SK-N-SH (cell line): ENCODE results near the gene RHBDL1. TPM values are rescaled to one million over a fixed set of nuclear protein-coding genes. Genes with fewer than 3 reads are reported as not detected.
A peak's percentile ranks its signal among the peaks of the same experiment; 100 is the strongest.

ENCODE experiments used
- CTCF ChIA-PET: fragments of 300-600, 350-600 bp; formaldehyde crosslinking; extraction: SDS; loops from one replicate; lab custom pipeline; 2021; lab: Yijun Ruan, JAX
- POLR2A ChIA-PET: fragments of 350-600 bp; sonication (Branson Sonifier 250); formaldehyde crosslinking; extraction: SDS; loops from one replicate; lab custom pipeline; 2020; ENCODE audit warnings: antibody characterized with exemption, inconsistent platforms; lab: Yijun Ruan, JAX
- DNase-seq: peaks from one replicate; pipeline ENCODE4 v3.0.0; 2012
- H2AFZ ChIP-seq: fragments of 200-600 bp; sonication (generic); 2 replicates; pipeline ENCODE4 v1.8.1; 2016; ENCODE audit warnings: antibody characterized with exemption, mild to moderate bottlenecking, low read depth
- H3F3A ChIP-seq: fragments of 200-600 bp; sonication (generic); replicated peaks from 2 replicates; pipeline ENCODE3; 2016; ENCODE audit warnings: antibody characterized with exemption, mild to moderate bottlenecking; ENCODE audit not compliant: insufficient read depth
- H3K27ac ChIP-seq, 2 experiments: fragments of 200-500 bp in 1 of 2; fragments of 200-600 bp in 1 of 2; sonication (Bioruptor generic) in 1 of 2; sonication (generic), shearing (Covaris generic) in 1 of 2; 2 replicates each; pipeline versions ENCODE4 v1.5.1 to v1.6.1; 2014 to 2016; ENCODE audit warnings: low read depth in 2 of 2, inconsistent platforms in 1 of 2, low read length in 1 of 2, mild to moderate bottlenecking in 1 of 2, mixed read lengths in 1 of 2
- H3K27me3 ChIP-seq: fragments of 200-600 bp; sonication (generic), shearing (Covaris generic); 2 replicates; pipeline ENCODE4 v1.6.1; 2016; ENCODE audit warnings: mixed run types; ENCODE audit not compliant: insufficient read depth
- H3K36me3 ChIP-seq, 2 experiments: fragments of 200-500 bp in 1 of 2; fragments of 200-600 bp in 1 of 2; sonication (Bioruptor generic) in 1 of 2; sonication (generic) in 1 of 2; replicated peaks in 1 of 2; 2 replicates each; pipeline versions ENCODE3 to v1.5.1; 2014 to 2016; ENCODE audit warnings: low read length in 1 of 2, mild to moderate bottlenecking in 1 of 2; ENCODE audit not compliant: insufficient read depth in 2 of 2, control insufficient read depth in 1 of 2
- H3K4me1 ChIP-seq, 2 experiments: fragments of 200-500 bp in 1 of 2; fragments of 200-600 bp in 1 of 2; sonication (Bioruptor generic) in 1 of 2; sonication (generic), shearing (Covaris generic) in 1 of 2; 2 replicates each; pipeline versions ENCODE4 v1.5.1 to v1.6.1; 2014 to 2016; ENCODE audit warnings: low read depth in 1 of 2, low read length in 1 of 2, mixed run types in 1 of 2; ENCODE audit not compliant: insufficient read depth in 2 of 2, control insufficient read depth in 1 of 2
- H3K4me2 ChIP-seq: fragments of 200-600 bp; sonication (generic), shearing (Covaris generic); 2 replicates; pipeline ENCODE4 v1.6.1; 2017; ENCODE audit warnings: mixed run types
- H3K4me3 ChIP-seq, 2 experiments: fragments of 200-500 bp in 1 of 2; fragments of 200-600 bp in 1 of 2; sonication (Bioruptor generic) in 1 of 2; sonication (generic), shearing (Covaris generic) in 1 of 2; 2 replicates each; pipeline versions ENCODE4 v1.5.1 to v1.8.1; 2014 to 2016; ENCODE audit warnings: low read depth in 2 of 2, inconsistent platforms in 1 of 2, low read length in 1 of 2, mild to moderate bottlenecking in 1 of 2, mixed read lengths in 1 of 2, moderate library complexity in 1 of 2
- H3K79me2 ChIP-seq: fragments of 200-600 bp; sonication (generic); 2 replicates; pipeline ENCODE4 v1.8.1; 2017; ENCODE audit warnings: mild to moderate bottlenecking; ENCODE audit not compliant: insufficient read depth
- H3K9ac ChIP-seq: fragments of 200-600 bp; sonication (generic); 2 replicates; pipeline ENCODE4 v1.6.1; 2017; ENCODE audit warnings: mixed run types
- H3K9me2 ChIP-seq: fragments of 200-600 bp; sonication (generic); 2 replicates; pipeline ENCODE4 v1.6.1; 2017; ENCODE audit warnings: mixed run types
- H3K9me3 ChIP-seq: fragments of 200-600 bp; sonication (generic); 2 replicates; pipeline ENCODE4 v1.6.1; 2017; ENCODE audit warnings: mixed run types, mild to moderate bottlenecking, moderate library complexity
- H4K20me1 ChIP-seq: fragments of 200-600 bp; sonication (generic); 2 replicates; pipeline ENCODE4 v1.6.1; 2017; ENCODE audit warnings: mild to moderate bottlenecking, mixed run types; ENCODE audit not compliant: insufficient read depth
- ELF1 ChIP-seq: IDR thresholded peaks from 2 replicates; pipeline ENCODE4 v1.4.0; 2012
- EP300 ChIP-seq, 2 experiments: IDR thresholded peaks; 2 replicates each; pipeline versions ENCODE4 v1.4.0 to v1.6.1; 2012; ENCODE audit warnings: borderline replicate concordance in 1 of 2, low read depth in 1 of 2, low read length in 1 of 2
- FOSL2 ChIP-seq: IDR thresholded peaks from 2 replicates; pipeline ENCODE4 v1.4.0; 2012; ENCODE audit warnings: low read depth, mild to moderate bottlenecking, moderate library complexity, borderline replicate concordance
- FOXJ3 ChIP-seq: sonication (generic); formaldehyde crosslinking; IDR thresholded peaks from 2 replicates; pipeline ENCODE4 v1.5.1; 2020; ENCODE audit warnings: mild to moderate bottlenecking, missing genetic modification reagents
- FOXM1 ChIP-seq: IDR thresholded peaks from 2 replicates; pipeline ENCODE4 v1.4.0; 2012; ENCODE audit warnings: low read depth, mild to moderate bottlenecking
- GATA2 ChIP-seq: sonication (generic); formaldehyde crosslinking; IDR thresholded peaks from 2 replicates; pipeline ENCODE4 v1.5.0; 2020; ENCODE audit warnings: mild to moderate bottlenecking, missing genetic modification reagents
- IRF3 ChIP-seq: fragments of 150-350 bp; IDR thresholded peaks from 2 replicates; pipeline ENCODE4 v1.6.1; 2016; ENCODE audit warnings: mild to moderate bottlenecking, low read depth, low read length
- JUND ChIP-seq: IDR thresholded peaks from 2 replicates; pipeline ENCODE4 v1.4.0; 2012
- MAX ChIP-seq: IDR thresholded peaks from 2 replicates; pipeline ENCODE4 v1.4.0; 2012; ENCODE audit warnings: low read depth
- MXI1 ChIP-seq: IDR thresholded peaks from 2 replicates; pipeline ENCODE4 v1.6.1; 2012; ENCODE audit warnings: mild to moderate bottlenecking, low read depth, low read length, improper control_type of control experiment
- NFIC ChIP-seq: IDR thresholded peaks from 2 replicates; pipeline ENCODE4 v1.4.0; 2012; ENCODE audit warnings: borderline replicate concordance
- SIN3A ChIP-seq: IDR thresholded peaks from 2 replicates; pipeline ENCODE4 v1.6.1; 2012; ENCODE audit warnings: low read depth, mild to moderate bottlenecking, low read length, moderate library complexity, borderline replicate concordance
- SMC3 ChIP-seq: IDR thresholded peaks from 2 replicates; pipeline ENCODE4 v1.6.1; 2012; ENCODE audit warnings: low read depth, low read length, improper control_type of control experiment
- TAF1 ChIP-seq: IDR thresholded peaks from 2 replicates; pipeline ENCODE4 v1.6.1; 2012; ENCODE audit warnings: low read depth, mild to moderate bottlenecking, low read length, moderate library complexity, borderline replicate concordance
- TEAD4 ChIP-seq: IDR thresholded peaks from 2 replicates; pipeline ENCODE4 v1.4.0; 2012; ENCODE audit warnings: mild to moderate bottlenecking, borderline replicate concordance; ENCODE audit not compliant: insufficient read depth
- USF1 ChIP-seq: IDR thresholded peaks from 2 replicates; pipeline ENCODE4 v1.4.0; 2012; ENCODE audit warnings: low read depth, borderline replicate concordance
- YY1 ChIP-seq: IDR thresholded peaks from 2 replicates; pipeline ENCODE4 v1.4.0; 2012; ENCODE audit warnings: low read depth, mild to moderate bottlenecking
- WGBS: methylation state at CpG from one replicate; pipeline ENCODE4 v1.1.6; 2017; ENCODE audit warnings: low lambda C conversion rate; 5-methylcytosine and 5-hydroxymethylcytosine counted together
- polyA plus RNA-seq, 3 experiments: library from polyadenylated mRNA; depleted of rRNA; stranded (reverse); fragments of >200 nt; gene quantifications; 2 replicates each; pipeline ENCODE4 v1.2.3, GENCODE V29; 2012

The RHBDL1 gene
- polyA plus RNA-seq, 1 of the 3 experiments (the other 2 are of a cell fraction): 4.1 TPM

- ChIA-PET CTCF (interaction anchor here (0.8 to 2.6 kb wide), 4 partner anchors 19 to 39 kb away, joined by 3 to 12 read pairs (median 3); partner anchors contain the start of gene RAB40C), POLR2A (no interaction called here)
- Histone ChIP-seq H3K36me3 (peaks cover 0 to 9% of the 10 kb centered on the region in 2 experiments), H3F3A (peaks cover 5% of the 10 kb centered on the region), H3K4me3 (no peak overlapping the region), H3K27ac (no peak overlapping the region; a peak in 1 of 4 replicates), H4K20me1 (no peaks in the 10 kb centered on the region), H3K9ac (no peak overlapping the region), H3K9me3 (no peaks in the 10 kb centered on the region), H3K4me2 (no peak overlapping the region), H2AFZ (no peak overlapping the region), H3K27me3 (no peaks in the 10 kb centered on the region), H3K4me1 (peaks cover 10 to 38% of the 10 kb centered on the region in 2 experiments; a peak in 3 of 4 replicates), H3K9me2 (no peaks in the 10 kb centered on the region), H3K79me2 (no peaks in the 10 kb centered on the region)
- DNase-seq: no peak
- 97% methylated on average over 12 of the region's 33 CpGs for WGBS
- TF ChIP-seq EP300 (IDR thresholded peaks at IDR 0.05; ENCODE audit: borderline replicate concordance in 1 of 2, low read depth in 1 of 2, low read length in 1 of 2) (no peak), TAF1 (no peak), FOXJ3 (CRISPR knock-in tag) (no peak), GATA2 (CRISPR knock-in tag) (no peak), MAX (no peak), NFIC (no peak), MXI1 (no peak), IRF3 (no peak), YY1 (no peak), SMC3 (no peak), SIN3A (no peak), FOXM1 (no peak), JUND (no peak), USF1 (no peak)
Observed at GRCh38 chr16:628321-629061, 47.0 kb upstream of the RHBDL1 start.

GRCh38 chr16:629185-629832, 46.2 kb upstream of the RHBDL1 start:
- ChIA-PET CTCF (interaction anchor here (1.3 kb wide), 1 partner anchor 39 kb away, joined by 3 read pairs; the partner anchor contains the start of gene RAB40C), POLR2A (interaction anchor here (0.9 kb wide), 2 partner anchors 30 to 58 kb away, joined by 3 read pairs; no protein-coding TSS in a partner anchor)
- no peaks in the 10 kb centered on the region for H3K9me3 ChIP-seq
- H3K4me1 ChIP-seq: peaks cover 10 to 30% of the 10 kb centered on the region in 2 experiments; a peak in 3 of 4 replicates
- peak; percentile 84 for DNase-seq
- H4K20me1 ChIP-seq: no peaks in the 10 kb centered on the region
- no peak for TF ChIP-seq GATA2 (CRISPR knock-in tag)
- no peak for TF ChIP-seq USF1
- 0 out of 2 replicates have a peak, but pooled peaks have one; percentile 28 for TF ChIP-seq MXI1
- TF ChIP-seq FOSL2: no peak
- TF ChIP-seq TEAD4: no peak
- no peak for TF ChIP-seq ELF1
- peak overlapping the region in 1 of 2 experiments; percentile 62; a peak in 1 of 4 replicates for H3K27ac ChIP-seq
- 91% methylated on average over 15 of the region's 29 CpGs for WGBS
- H3K4me2 ChIP-seq: no peak overlapping the region
- H2AFZ ChIP-seq: no peak overlapping the region
- H3K36me3 ChIP-seq: peaks cover 0 to 16% of the 10 kb centered on the region in 2 experiments
- no peak overlapping the region for H3K9ac ChIP-seq
- H3K4me3 ChIP-seq: no peak overlapping the region
- peaks cover 4% of the 10 kb centered on the region for H3F3A ChIP-seq
- no peaks in the 10 kb centered on the region for H3K27me3 ChIP-seq
- H3K9me2 ChIP-seq: no peaks in the 10 kb centered on the region
- H3K79me2 ChIP-seq: no peaks in the 10 kb centered on the region
